GM12892 (cell line): Measurements from ENCODE around the gene GCK.

Experiments used
- POLR2A ChIP-seq: IDR thresholded peaks from 2 replicates; pipeline ENCODE4 v1.6.1; 2011; ENCODE audit warnings: low read depth, low read length, control low read depth
- POLR2AphosphoS5 ChIP-seq: IDR thresholded peaks from 2 replicates; pipeline ENCODE4 v1.6.1; 2011; ENCODE audit warnings: low read depth, low read length, control low read depth
- TAF1 ChIP-seq: IDR thresholded peaks from 2 replicates; pipeline ENCODE4 v1.6.1; 2011; ENCODE audit warnings: low read depth, mild to moderate bottlenecking, control low read depth, low read length, borderline replicate concordance

DNA sequence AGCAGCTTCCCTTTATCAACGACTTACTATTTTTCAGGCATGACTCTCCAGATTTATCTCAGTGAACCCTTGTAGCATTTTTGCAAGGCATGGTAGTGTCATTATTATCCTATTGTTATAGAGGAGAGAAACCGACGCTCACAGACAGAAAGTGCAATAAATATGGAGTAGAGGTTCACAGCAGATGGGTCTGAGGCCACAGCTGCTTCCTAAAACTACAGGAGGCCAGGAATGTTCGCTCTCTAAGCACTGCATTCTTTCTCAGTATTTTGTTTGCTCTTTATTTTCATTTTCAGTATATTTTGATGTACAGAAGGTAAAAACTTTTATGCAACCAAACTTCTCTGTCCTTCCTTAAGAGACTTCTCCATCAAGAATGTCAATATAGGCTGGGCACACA lies 89.6 kb downstream of the GCK start:
- TF ChIP-seq POLR2A (no peak), POLR2AphosphoS5 (no peak), TAF1 (no peak)
